DND-41 (cell line): Measurements from ENCODE around the gene TRIM22.

Source experiments
- ATAC-seq: fragments of 200-7000 bp; cut with Tn5 transposase; 3 replicates; pipeline ENCODE4 v1.9.1; 2021; ENCODE audit warnings: low read depth; ENCODE audit not compliant: insufficient read depth
- DNase-seq: peaks from one replicate; pipeline ENCODE4 v3.0.0-alpha.2; 2020
- H2AFZ ChIP-seq: 2 replicates; pipeline ENCODE4 v1.6.0; 2012; ENCODE audit warnings: low read depth, low read length
- H3K27ac ChIP-seq: 2 replicates; pipeline ENCODE4 v1.5.1; 2012; ENCODE audit warnings: low read length, inconsistent platforms
- H3K27me3 ChIP-seq: fragments of 200-600 bp; sonication (generic); 2 replicates; pipeline ENCODE4 v1.6.0; 2012; ENCODE audit warnings: low read length, mild to moderate bottlenecking, inconsistent platforms; ENCODE audit not compliant: insufficient read depth, poor library complexity
- H3K36me3 ChIP-seq: 2 replicates; pipeline ENCODE4 v1.5.1; 2012; ENCODE audit warnings: low read length, inconsistent platforms; ENCODE audit not compliant: insufficient read depth
- H3K4me1 ChIP-seq: 2 replicates; pipeline ENCODE4 v1.5.1; 2012; ENCODE audit warnings: mild to moderate bottlenecking, low read length; ENCODE audit not compliant: insufficient read depth
- H3K4me2 ChIP-seq: 2 replicates; pipeline ENCODE4 v1.6.0; 2012; ENCODE audit warnings: mild to moderate bottlenecking, moderate library complexity, low read length, inconsistent platforms; ENCODE audit not compliant: insufficient read depth
- H3K4me3 ChIP-seq, 2 experiments: fragments of 200-600 bp in 1 of 2; shearing (Covaris generic) in 1 of 2; 2 replicates each; pipeline ENCODE4 v1.5.1; 2012 to 2016; ENCODE audit warnings: inconsistent platforms in 2 of 2, low read length in 2 of 2, mild to moderate bottlenecking in 2 of 2, low read depth in 1 of 2, moderate library complexity in 1 of 2
- H3K79me2 ChIP-seq: 2 replicates; pipeline ENCODE4 v1.6.0; 2012; ENCODE audit warnings: low read length, inconsistent platforms; ENCODE audit not compliant: insufficient read depth
- H3K9ac ChIP-seq: 2 replicates; pipeline ENCODE4 v1.6.0; 2012; ENCODE audit warnings: low read depth, mild to moderate bottlenecking, inconsistent platforms, low read length, moderate library complexity
- H3K9me3 ChIP-seq: 2 replicates; pipeline ENCODE4 v1.5.1; 2012; ENCODE audit warnings: low read length, moderate library complexity, mild to moderate bottlenecking, inconsistent platforms; ENCODE audit not compliant: insufficient read depth, severe bottlenecking
- H4K20me1 ChIP-seq: 2 replicates; pipeline ENCODE4 v1.6.0; 2012; ENCODE audit warnings: low read length; ENCODE audit not compliant: insufficient read depth
- CTCF ChIP-seq: IDR thresholded peaks from 2 replicates; pipeline ENCODE4 v1.5.1; 2012; ENCODE audit warnings: borderline replicate concordance, low read length, moderate library complexity, mild to moderate bottlenecking; ENCODE audit not compliant: poor library complexity, severe bottlenecking; ENCODE audit errors: extremely low read depth
- EZH2 ChIP-seq: IDR thresholded peaks from 3 replicates; pipeline ENCODE4 v1.6.1; 2012; ENCODE audit warnings: borderline replicate concordance, low read depth, mild to moderate bottlenecking, moderate library complexity, low read length, inconsistent platforms; ENCODE audit not compliant: severe bottlenecking

TRIM22 gene

DNA sequence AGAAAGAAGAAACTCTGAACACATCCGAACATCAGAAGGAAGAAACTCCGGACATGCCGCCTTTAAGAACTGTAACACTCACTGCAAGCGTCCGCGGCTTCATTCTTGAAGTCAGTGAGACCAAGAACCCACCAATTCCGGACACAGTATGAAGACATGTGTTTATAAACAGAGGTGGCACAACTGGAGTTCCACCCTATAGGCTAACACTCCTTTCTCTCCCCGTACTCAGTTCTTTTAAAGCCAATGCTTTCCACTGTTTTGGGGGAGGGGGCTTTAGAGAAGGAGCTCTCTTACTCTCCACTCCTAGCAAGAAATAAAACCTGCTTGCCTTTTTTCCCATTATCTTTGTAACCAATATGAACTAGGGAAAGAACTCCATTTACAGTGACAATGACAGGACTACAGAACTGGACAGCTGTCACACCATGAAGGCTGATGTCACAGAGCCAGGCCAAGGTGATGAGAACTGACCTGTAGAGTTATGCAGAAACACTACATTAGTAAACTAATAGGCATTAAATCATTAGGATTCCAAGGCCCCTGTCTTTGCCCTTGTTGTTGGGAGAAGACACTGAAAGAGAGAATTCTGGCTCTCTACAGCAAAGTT, 5.4 kb upstream of the TRIM22 start:
- Histone ChIP-seq H4K20me1 (no peaks in the 10 kb centered on the region; the same call in 1 of the 2 replicates), H2AFZ (peak overlapping the region; percentile 94; the same call in 1 of the 2 replicates), H3K27ac (peak overlapping the region; percentile 93), H3K27me3 (no peaks in the 10 kb centered on the region), H3K79me2 (peaks cover 23% of the 10 kb centered on the region), H3K4me2 (peak overlapping the region; percentile 72), H3K4me3 (peak overlapping the region; percentile 45 to 79), H3K4me1 (peaks cover 34% of the 10 kb centered on the region), H3K36me3 (peaks cover 8% of the 10 kb centered on the region), H3K9ac (peak overlapping the region; percentile 68), H3K9me3 (no peaks in the 10 kb centered on the region)
- no peak for DNase-seq
- peak; percentile 27; the same call in 1 of the 3 replicates for ATAC-seq
- no peak for TF ChIP-seq EZH2
- TF ChIP-seq CTCF, result no peak

- ATAC-seq, result peak; percentile 85
- peaks cover 38% of the 10 kb centered on the region for H3K4me1 ChIP-seq
- H3K9me3 ChIP-seq, result no peaks in the 10 kb centered on the region
- H3K4me2 ChIP-seq, result peak within 1 kb of the TSS; percentile 72
- peak within 1 kb of the TSS; percentile 45 to 79 for H3K4me3 ChIP-seq
- peak within 1 kb of the TSS; percentile 93 for H3K27ac ChIP-seq
- no peaks in the 10 kb centered on the region for H3K27me3 ChIP-seq
- peak within 1 kb of the TSS; percentile 68 for H3K9ac ChIP-seq
- peak within 1 kb of the TSS; percentile 94 for H2AFZ ChIP-seq
- TF ChIP-seq EZH2, result no peak
- peak; percentile 74 for TF ChIP-seq CTCF
- peaks cover under 1% of the 10 kb centered on the region for H3K36me3 ChIP-seq
- peak; percentile 81 for DNase-seq
- H3K79me2 ChIP-seq, result peaks cover 25% of the 10 kb centered on the region
- no peaks in the 10 kb centered on the region; the same call in 1 of the 2 replicates for H4K20me1 ChIP-seq
Observed at GRCh38 chr11:5684646-5685362, 4.8 kb upstream of the TRIM22 start, which contains the start of gene TRIM5. Gene TRIM5 (minus strand): TSS chr11:5685074. CDS start chr11:5680177, 4,897 bp downstream.

DNA sequence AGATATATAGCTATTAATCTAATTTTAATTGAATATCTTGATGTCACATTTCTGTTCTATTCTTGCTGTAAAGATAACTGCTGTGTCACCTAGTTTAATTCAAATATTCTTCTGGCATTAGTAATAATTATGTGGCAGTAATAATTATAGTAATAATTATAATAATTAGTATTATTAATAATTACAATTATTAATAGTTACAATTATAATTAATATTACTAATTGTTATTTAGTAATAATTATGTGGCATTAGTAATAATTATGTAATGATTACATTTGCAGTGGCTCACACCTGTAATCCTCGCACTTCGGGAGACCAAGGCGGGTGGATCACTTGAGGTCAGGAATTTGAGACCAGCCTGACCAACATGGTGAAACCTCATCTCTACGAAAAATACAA, 3.2 kb upstream of the TRIM22 start:
- Histone ChIP-seq H3K79me2 (peaks cover 39% of the 10 kb centered on the region), H3K4me3 (no peak overlapping the region), H3K27ac (no peak overlapping the region), H3K4me2 (no peak overlapping the region), H3K36me3 (no peaks in the 10 kb centered on the region), H3K4me1 (peaks cover 53% of the 10 kb centered on the region), H3K9ac (no peak overlapping the region), H4K20me1 (no peaks in the 10 kb centered on the region; the same call in 1 of the 2 replicates), H3K27me3 (no peaks in the 10 kb centered on the region), H2AFZ (no peak overlapping the region), H3K9me3 (no peaks in the 10 kb centered on the region)
- no peak for ATAC-seq
- no peak for TF ChIP-seq EZH2
- no peak for TF ChIP-seq CTCF
- DNase-seq, result no peak
